22Rv1 (cell line): ENCODE results near the gene TRNAU1AP.

Experiments
- ZFX ChIP-seq: fragments of 450-650 bp; IDR thresholded peaks from 2 replicates; pipeline ENCODE4 v1.6.1; 2017; ENCODE audit warnings: antibody characterized with exemption, borderline replicate concordance
- TF ChIP-seq, protein P1 (sequence below): fragments of 450-650 bp; IDR thresholded peaks from 2 replicates; pipeline ENCODE4 v1.5.1; 2017; ENCODE audit warnings: mild to moderate bottlenecking

DNA sequence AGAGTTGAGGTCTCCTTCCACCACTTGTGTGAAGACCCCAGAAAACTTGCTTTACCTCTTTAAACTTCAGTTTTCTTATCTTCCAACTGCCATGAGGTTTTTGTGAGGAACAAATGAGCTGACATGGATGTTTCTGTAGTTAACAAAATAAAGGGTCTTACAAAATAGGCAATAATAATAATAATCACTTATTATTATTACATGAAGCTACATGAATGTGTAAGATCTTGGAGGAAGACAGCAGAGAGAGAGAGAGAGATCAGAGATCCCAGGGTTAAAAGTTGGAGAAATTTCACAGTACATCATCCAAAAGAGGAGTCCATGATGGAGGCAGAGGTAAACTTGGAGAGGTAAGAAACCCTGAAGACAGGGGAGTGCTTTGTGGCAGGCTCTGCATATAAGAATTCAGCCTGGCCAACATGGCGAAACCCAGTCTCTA is 36.3 kb upstream of the TRNAU1AP start:
- TF ChIP-seq, protein P1, sequence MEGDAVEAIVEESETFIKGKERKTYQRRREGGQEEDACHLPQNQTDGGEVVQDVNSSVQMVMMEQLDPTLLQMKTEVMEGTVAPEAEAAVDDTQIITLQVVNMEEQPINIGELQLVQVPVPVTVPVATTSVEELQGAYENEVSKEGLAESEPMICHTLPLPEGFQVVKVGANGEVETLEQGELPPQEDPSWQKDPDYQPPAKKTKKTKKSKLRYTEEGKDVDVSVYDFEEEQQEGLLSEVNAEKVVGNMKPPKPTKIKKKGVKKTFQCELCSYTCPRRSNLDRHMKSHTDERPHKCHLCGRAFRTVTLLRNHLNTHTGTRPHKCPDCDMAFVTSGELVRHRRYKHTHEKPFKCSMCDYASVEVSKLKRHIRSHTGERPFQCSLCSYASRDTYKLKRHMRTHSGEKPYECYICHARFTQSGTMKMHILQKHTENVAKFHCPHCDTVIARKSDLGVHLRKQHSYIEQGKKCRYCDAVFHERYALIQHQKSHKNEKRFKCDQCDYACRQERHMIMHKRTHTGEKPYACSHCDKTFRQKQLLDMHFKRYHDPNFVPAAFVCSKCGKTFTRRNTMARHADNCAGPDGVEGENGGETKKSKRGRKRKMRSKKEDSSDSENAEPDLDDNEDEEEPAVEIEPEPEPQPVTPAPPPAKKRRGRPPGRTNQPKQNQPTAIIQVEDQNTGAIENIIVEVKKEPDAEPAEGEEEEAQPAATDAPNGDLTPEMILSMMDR = no peak
- TF ChIP-seq ZFX = no peak
